NCI-H69 (cell line): Measurements from ENCODE around the gene NFAT5.
"Not testable (repeated sequence)": the region's sequence is repeated elsewhere in the genome, so short reads cannot be mapped to it uniquely, and the experiment has no call there.

Experiments
- DNase-seq: peaks from one replicate; lab custom pipeline; 2025; lab: John Stamatoyannopoulos, UW

The NFAT5 gene

GRCh38 chr16:69706256-69706974 lies 140.6 kb downstream of the NFAT5 start:
- no peak for DNase-seq

- no peak for DNase-seq
Measured at GRCh38 chr16:69706975-69707340, 141.2 kb downstream of the NFAT5 start.

- no peak for DNase-seq
Measured at GRCh38 chr16:69707920-69708683, 142.3 kb downstream of the NFAT5 start.

GRCh38 chr16:69709456-69710084 lies 143.8 kb downstream of the NFAT5 start:
- DNase-seq: peak; percentile 67

GRCh38 chr16:69711115-69711740 lies 145.5 kb downstream of the NFAT5 start:
- no peak for DNase-seq

GRCh38 chr16:69712277-69712676 lies 146.5 kb downstream of the NFAT5 start:
- DNase-seq: no peak

GRCh38 chr16:69712914-69713581 lies 147.3 kb downstream of the NFAT5 start:
- no peak for DNase-seq

- no peak for DNase-seq
Measured at GRCh38 chr16:69717066-69717465, 151.3 kb downstream of the NFAT5 start.

GRCh38 chr16:69718111-69718764 lies 152.5 kb downstream of the NFAT5 start:
- no peak for DNase-seq

- DNase-seq: no peak
Measured at GRCh38 chr16:69720822-69721430, 155.2 kb downstream of the NFAT5 start.

GRCh38 chr16:69721441-69721957 lies 155.7 kb downstream of the NFAT5 start:
- DNase-seq: no peak

GRCh38 chr16:69724414-69724873 lies 158.7 kb downstream of the NFAT5 start:
- DNase-seq: no peak

GRCh38 chr16:69724981-69725479 lies 159.3 kb downstream of the NFAT5 start:
- peak; percentile 9 for DNase-seq

GRCh38 chr16:69725480-69726312 lies 159.9 kb downstream of the NFAT5 start:
- peak; percentile 51 for DNase-seq

- peak; percentile 96 for DNase-seq
Measured at GRCh38 chr16:69726313-69727060, 160.7 kb downstream of the NFAT5 start, which contains the start of gene NQO1. Gene NQO1, minus strand, starts transcription at chr16:69726560. Its CDS starts 121 bp downstream, at chr16:69726439.

- DNase-seq: peak; percentile 2
Measured at GRCh38 chr16:69727916-69728270, 162.1 kb downstream of the NFAT5 start.

- not testable (repeated sequence) for DNase-seq
Measured at GRCh38 chr16:69729030-69729429, 163.3 kb downstream of the NFAT5 start.

GRCh38 chr16:69731280-69731679 lies 165.5 kb downstream of the NFAT5 start:
- not testable (repeated sequence) for DNase-seq

GRCh38 chr16:69732101-69732500 lies 166.3 kb downstream of the NFAT5 start:
- DNase-seq: no peak
